Spleen (tissue), 11 donors: ENCODE measurements around the gene GABRR2. TPM values are rescaled to one million over a fixed set of nuclear protein-coding genes. Genes with fewer than 3 reads are reported as not detected.

Source experiments
- DNase-seq: peaks from one replicate; pipeline ENCODE4 v3.0.0-alpha.2; 2020
- H3K27ac ChIP-seq, 8 donors: fragments of 200-600 bp; sonication (generic) in 7 of 8; 1 replicate in 4 of 8; 2 replicates in 4 of 8; pipeline versions ENCODE4 v1.5.0 to v1.8.0; 2016 to 2021; ENCODE audit warnings: inconsistent platforms in 4 of 8, mild to moderate bottlenecking in 4 of 8, moderate library complexity in 1 of 8
- H3K27me3 ChIP-seq, 7 donors: fragments of 200-600 bp; sonication (generic) in 6 of 7; replicated peaks in 1 of 7; 1 replicate in 4 of 7; 2 replicates in 3 of 7; pipeline versions ENCODE4 v1.5.0 to v1.8.0; 2016 to 2021; ENCODE audit warnings: inconsistent platforms in 3 of 7, mild to moderate bottlenecking in 1 of 7
- H3K36me3 ChIP-seq, 6 donors: fragments of 200-600 bp; sonication (generic) in 5 of 6; 1 replicate in 4 of 6; 2 replicates in 2 of 6; pipeline versions ENCODE4 v1.5.0 to v1.8.0; 2016 to 2021; ENCODE audit warnings: inconsistent platforms in 2 of 6
- H3K4me1 ChIP-seq, 6 donors: fragments of 200-600 bp; sonication (generic) in 5 of 6; 1 replicate in 3 of 6; 2 replicates in 3 of 6; pipeline versions ENCODE4 v1.5.0 to v1.8.0; 2016 to 2021; ENCODE audit warnings: inconsistent platforms in 3 of 6
- H3K4me3 ChIP-seq, 8 donors: fragments of 200-600 bp; sonication (generic) in 7 of 8; 1 replicate in 4 of 8; 2 replicates in 4 of 8; pipeline versions ENCODE4 v1.5.0 to v1.8.0; 2016 to 2021; ENCODE audit warnings: inconsistent platforms in 4 of 8, mild to moderate bottlenecking in 4 of 8, moderate library complexity in 2 of 8
- H3K9me3 ChIP-seq, 8 donors: fragments of 200-600 bp; sonication (generic) in 7 of 8; 1 replicate in 4 of 8; 2 replicates in 4 of 8; pipeline versions ENCODE4 v1.5.0 to v1.8.0; 2016 to 2021; ENCODE audit warnings: inconsistent platforms in 4 of 8
- CTCF ChIP-seq, 11 experiments: fragments of 200-600 bp in 7 of 11; fragments of 450-650 bp in 4 of 11; sonication (generic) in 4 of 11; IDR thresholded peaks in 8 of 11; conservative IDR thresholded peaks in 3 of 11; 1 replicate in 7 of 11; 2 replicates in 4 of 11; pipeline versions ENCODE4 v1.4.0 to v1.8.0; 2016 to 2021; ENCODE audit warnings: antibody characterized with exemption in 11 of 11, inconsistent platforms in 4 of 11, mild to moderate bottlenecking in 1 of 11
- POLR2A ChIP-seq, 3 donors: fragments of 450-650 bp; IDR thresholded peaks; one replicate each; pipeline ENCODE4 v1.5.1; 2017; ENCODE audit warnings: antibody characterized with exemption in 3 of 3, mild to moderate bottlenecking in 1 of 3
- POLR2AphosphoS5 ChIP-seq, 3 donors: sonication (generic); formaldehyde crosslinking; IDR thresholded peaks; one replicate each; pipeline ENCODE4 v1.5.1; 2017; ENCODE audit warnings: antibody characterized with exemption in 3 of 3
- WGBS, 5 donors: extraction: QIAGEN DNeasy Blood & Tissue Kit in 3 of 5; methylation state at CpG; one replicate each; pipeline versions ENCODE4 v1.1.5 to v1.1.7; 2013 to 2018; 5-methylcytosine and 5-hydroxymethylcytosine counted together
- intact Hi-C: fragments of 100-400 bp; cut with DNase I; formaldehyde crosslinking; loops from one replicate; pipeline ENCODE4 v1.15.0; 2023; ENCODE audit warnings: low total_unique reads
- polyA plus RNA-seq, 3 donors: library from polyadenylated mRNA; stranded (reverse); fragments of 200-250 nt; gene quantifications; one replicate each; pipeline ENCODE4 v1.2.1, GENCODE V29; 2013
- total RNA-seq, 7 donors: library from RNA; depleted of rRNA in 3 of 7; stranded (reverse); fragments of >200 nt in 3 of 7; fragmentation: NEBNext Ultra II Directional in 4 of 7; extraction: Animal tissue kit (Norgen Biotek cat#: 25700) in 4 of 7; gene quantifications; one replicate each; pipeline versions ENCODE4 v1.1.0 to v1.2.1, GENCODE V29; 2016 to 2021
- donor health status: healthy with polysubstance abuse.
- donor health status: DM: no; HTN: no; CAD: no; lungs with moderate emphysema.
- donor health status: DM: no; HTN: no; CAD: no.
- donor health status: Bipolar disorder and iron deficiency.
- donor health status: healthy.
- donor health status: DM: no; HTN: no; CAD: no.
- donor health status: DM: yes; HTN: yes; CAD: no.

The GABRR2 gene
- total and polyA plus RNA-seq, 10 donors: 0.32 to 13.0 (median 3.4) TPM

DNA sequence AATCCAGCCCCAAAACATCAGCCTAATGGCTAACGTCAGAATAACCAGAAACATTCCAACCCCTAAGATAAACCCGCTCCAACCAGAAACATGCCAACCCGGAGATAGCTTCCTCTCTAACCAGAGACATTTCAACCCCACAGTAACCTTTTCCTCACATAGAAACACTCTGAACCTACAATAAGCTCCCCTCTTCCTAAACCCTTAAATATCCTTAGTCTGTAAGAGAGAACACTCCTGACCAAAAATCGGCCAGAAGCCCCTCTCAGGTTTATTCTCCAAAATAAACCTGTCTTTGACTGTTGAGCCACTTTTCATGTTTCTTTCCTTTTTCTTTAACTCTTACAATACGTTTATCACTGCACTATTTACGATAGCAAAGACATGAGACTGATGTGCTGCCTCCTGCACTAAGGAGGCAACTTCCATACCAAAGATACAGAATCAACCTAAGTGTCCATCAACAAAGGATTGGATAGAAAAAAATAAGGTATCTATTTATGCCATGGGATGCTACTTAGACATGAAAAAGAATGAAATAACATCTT is 5.0 kb upstream of the GABRR2 start:
- Histone ChIP-seq H3K9me3 (no peaks in the 10 kb centered on the region), H3K36me3 (peaks cover 0 to 42% (median 0%) of the 10 kb centered on the region in 6 donors), H3K27ac (no peak overlapping the region), H3K4me3 (no peak overlapping the region), H3K27me3 (no peaks in the 10 kb centered on the region), H3K4me1 (peaks cover 0 to 37% (median 16%) of the 10 kb centered on the region in 6 donors)
- no peak for TF ChIP-seq POLR2AphosphoS5 (IDR thresholded peaks at IDR 0.05)
- intact Hi-C loops: no loop called here
- DNase-seq: no peak
- WGBS, 5 donors: 92 to 98% (median 92%) methylated on average over 6 of the region's 6 CpGs

DNA sequence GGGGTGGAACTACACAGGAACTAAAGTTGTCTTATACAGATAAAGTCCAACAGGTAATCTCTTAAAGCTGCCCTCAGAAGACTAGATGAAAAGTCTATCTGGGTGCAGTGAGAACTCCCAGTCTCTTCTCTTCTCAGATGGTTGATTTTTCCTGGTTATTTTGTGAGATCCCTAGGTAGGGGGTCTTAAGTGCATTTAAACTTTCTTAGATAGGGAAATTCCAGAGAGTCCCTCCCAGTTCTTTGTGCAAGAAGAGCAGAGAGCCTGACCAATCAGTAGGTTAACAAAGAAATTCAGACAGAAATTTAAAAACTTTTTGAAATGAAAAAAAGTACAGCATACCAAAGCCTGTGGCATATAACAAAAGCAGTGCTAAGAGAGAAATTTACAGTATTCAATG is 2.0 kb upstream of the GABRR2 start:
- H3K27me3 ChIP-seq: no peaks in the 10 kb centered on the region
- intact Hi-C loops: no loop called here
- peaks cover 0 to 34% (median 0%) of the 10 kb centered on the region in 6 donors for H3K36me3 ChIP-seq
- TF ChIP-seq CTCF (IDR thresholded peaks at IDR 0.05 in 8 of 11, conservative IDR thresholded peaks at IDR 0.05 in 3 of 11): no peak
- TF ChIP-seq POLR2AphosphoS5 (IDR thresholded peaks at IDR 0.05): no peak
- TF ChIP-seq POLR2A (IDR thresholded peaks at IDR 0.05): no peak
- H3K4me1 ChIP-seq: peaks cover 0 to 29% (median 13%) of the 10 kb centered on the region in 6 donors
- no peaks in the 10 kb centered on the region for H3K9me3 ChIP-seq
- DNase-seq: no peak
- H3K4me3 ChIP-seq: no peak overlapping the region
- H3K27ac ChIP-seq: no peak overlapping the region

- Histone ChIP-seq H3K27ac (no peak overlapping the region), H3K4me1 (peaks cover 0 to 29% (median 15%) of the 10 kb centered on the region in 6 donors), H3K9me3 (no peaks in the 10 kb centered on the region), H3K27me3 (no peaks in the 10 kb centered on the region), H3K36me3 (peaks cover 0 to 27% (median 0%) of the 10 kb centered on the region in 6 donors), H3K4me3 (no peak overlapping the region)
- intact Hi-C loops: no loop called here
- 95 to 97% (median 96%) methylated on average over 7 of the region's 7 CpGs for WGBS, 5 donors
- no peak for DNase-seq
- no peak for TF ChIP-seq CTCF (IDR thresholded peaks at IDR 0.05 in 8 of 11, conservative IDR thresholded peaks at IDR 0.05 in 3 of 11)
These were observed 407 bp downstream of the GABRR2 start for GRCh38 chr6:89314692-89315091.

DNA sequence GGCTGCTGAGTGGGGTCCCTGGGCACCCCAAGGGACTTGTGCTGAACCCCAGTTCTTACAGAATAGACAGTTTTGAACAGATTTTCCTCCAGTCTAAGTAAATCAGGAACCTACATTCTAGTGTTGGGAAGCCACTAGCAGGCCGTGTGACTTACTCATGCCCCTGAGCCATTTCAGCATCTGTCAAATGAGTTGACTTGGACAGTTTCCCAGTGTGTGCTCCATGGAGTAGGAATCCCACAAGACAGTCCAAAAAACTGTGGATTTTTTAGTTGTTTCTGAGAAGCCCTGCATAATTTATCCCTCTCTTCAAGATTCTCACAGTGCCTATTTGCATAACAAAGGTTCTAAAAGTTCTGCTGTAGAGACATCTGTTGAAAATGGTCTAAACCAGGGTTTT is 2.1 kb downstream of the GABRR2 start:
- Histone ChIP-seq H3K27ac (no peak overlapping the region), H3K4me1 (peaks cover 0 to 32% (median 15%) of the 10 kb centered on the region in 6 donors), H3K36me3 (peaks cover 0 to 27% (median 0%) of the 10 kb centered on the region in 6 donors), H3K4me3 (no peak overlapping the region), H3K9me3 (no peaks in the 10 kb centered on the region), H3K27me3 (no peaks in the 10 kb centered on the region)
- intact Hi-C loops: no loop called here
- 44 to 81% (median 54%) methylated on average over 1 of the region's 1 CpG for WGBS, 5 donors
- TF ChIP-seq POLR2AphosphoS5 (IDR thresholded peaks at IDR 0.05) (no peak), POLR2A (IDR thresholded peaks at IDR 0.05) (no peak), CTCF (IDR thresholded peaks at IDR 0.05 in 8 of 11, conservative IDR thresholded peaks at IDR 0.05 in 3 of 11) (no peak)
- no peak for DNase-seq
